Esophagus muscularis mucosa (tissue), 4 donors: ENCODE measurements around the gene ARHGAP21. TPM values are rescaled to one million over a fixed set of nuclear protein-coding genes. Genes with fewer than 3 reads are reported as not detected.
"Not testable (repeated sequence)": the region's sequence is repeated elsewhere in the genome, so short reads cannot be mapped to it uniquely, and the experiment has no call there.

Experiments
- DNase-seq: peaks from one replicate; pipeline ENCODE4 v3.0.0-alpha.2; 2017; ENCODE audit errors: extremely low spot score
- H3K27ac ChIP-seq, 4 donors: fragments of 200-600 bp; sonication (generic); replicated peaks in 1 of 4; 1 replicate in 3 of 4; 2 replicates in 1 of 4; pipeline ENCODE4 v1.5.1; 2016 to 2019; ENCODE audit warnings: mild to moderate bottlenecking in 1 of 4
- H3K27me3 ChIP-seq, 4 donors: fragments of 200-600 bp; sonication (generic); one replicate each; pipeline versions ENCODE4 v1.5.1 to v1.6.0; 2016 to 2019
- H3K36me3 ChIP-seq, 4 donors: fragments of 200-600 bp; sonication (generic); one replicate each; pipeline ENCODE4 v1.5.1; 2016 to 2019
- H3K4me1 ChIP-seq, 4 donors: fragments of 200-600 bp; sonication (generic); one replicate each; pipeline ENCODE4 v1.5.1; 2016 to 2019
- H3K4me3 ChIP-seq, 4 donors: fragments of 200-600 bp; sonication (generic); 1 replicate in 2 of 4; 2 replicates in 2 of 4; pipeline ENCODE4 v1.5.1; 2016 to 2019; ENCODE audit warnings: mild to moderate bottlenecking in 4 of 4, moderate library complexity in 1 of 4
- H3K9me3 ChIP-seq, 4 donors: fragments of 200-600 bp; sonication (generic); 1 replicate in 3 of 4; 2 replicates in 1 of 4; pipeline ENCODE4 v1.5.1; 2016 to 2019
- EP300 ChIP-seq: sonication (generic); formaldehyde crosslinking; IDR thresholded peaks from one replicate; pipeline ENCODE4 v1.6.1; 2017; ENCODE audit warnings: antibody characterized with exemption
- POLR2A ChIP-seq: fragments of 450-650 bp; IDR thresholded peaks from one replicate; pipeline ENCODE4 v1.6.1; 2017; ENCODE audit warnings: antibody characterized with exemption, moderate library complexity, mild to moderate bottlenecking, low read depth
- POLR2AphosphoS5 ChIP-seq, 2 donors: sonication (generic); formaldehyde crosslinking; IDR thresholded peaks; one replicate each; pipeline ENCODE4 v1.6.1; 2017; ENCODE audit warnings: antibody characterized with exemption in 2 of 2
- WGBS: methylation state at CpG from one replicate; pipeline ENCODE4 v1.1.5; 2018; 5-methylcytosine and 5-hydroxymethylcytosine counted together
- intact Hi-C: fragments of 100-400 bp; cut with DNase I; formaldehyde crosslinking; loops from one replicate; pipeline ENCODE4 v1.15.1; 2023
- total RNA-seq, 4 donors: library from RNA; depleted of rRNA; stranded (reverse); fragments of >200 nt; gene quantifications; one replicate each; pipeline versions ENCODE4 v1.1.0 to v1.2.1, GENCODE V29; 2016
- TF ChIP-seq, protein P1 (sequence below), 3 experiments: fragments of 200-600 bp in 2 of 3; fragments of 450-650 bp in 1 of 3; sonication (generic) in 2 of 3; IDR thresholded peaks; one replicate each; pipeline ENCODE4 v1.5.1; 2017 to 2019; ENCODE audit warnings: antibody characterized with exemption in 3 of 3, mild to moderate bottlenecking in 2 of 3, moderate library complexity in 1 of 3

The ARHGAP21 gene
- total RNA-seq, 4 donors from 2014 or later = 52.7 to 65.7 (median 61.1) TPM

DNA sequence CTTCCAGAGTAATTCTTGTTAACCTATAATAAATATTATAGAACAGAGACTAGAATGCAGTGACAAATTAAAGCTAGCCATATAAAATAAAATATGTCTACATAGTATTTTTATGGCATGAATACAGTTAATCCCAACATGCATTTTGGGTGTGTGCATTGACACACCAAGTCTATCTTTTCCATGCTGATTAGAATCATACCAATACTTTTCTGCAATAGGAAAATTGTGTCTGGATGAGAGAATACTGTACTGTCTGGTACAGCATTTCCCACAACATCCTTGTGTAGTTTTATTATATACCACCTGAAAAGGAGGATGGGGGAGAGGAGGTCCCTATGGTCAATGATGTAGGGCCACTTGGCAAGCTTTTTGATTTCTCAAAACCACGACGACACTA, 100.3 kb downstream of the ARHGAP21 start:
- Histone ChIP-seq H3K4me3 (no peak overlapping the region), H3K9me3 (no peaks in the 10 kb centered on the region), H3K27ac (no peak overlapping the region), H3K4me1 (peaks cover 0 to 8% (median 0%) of the 10 kb centered on the region in 4 donors), H3K36me3 (peaks cover 0 to 29% (median 11%) of the 10 kb centered on the region in 4 donors), H3K27me3 (no peaks in the 10 kb centered on the region)
- WGBS = 91% methylated on average over 2 of the region's 2 CpGs
- intact Hi-C loops = no loop called here
- TF ChIP-seq, protein P1, sequence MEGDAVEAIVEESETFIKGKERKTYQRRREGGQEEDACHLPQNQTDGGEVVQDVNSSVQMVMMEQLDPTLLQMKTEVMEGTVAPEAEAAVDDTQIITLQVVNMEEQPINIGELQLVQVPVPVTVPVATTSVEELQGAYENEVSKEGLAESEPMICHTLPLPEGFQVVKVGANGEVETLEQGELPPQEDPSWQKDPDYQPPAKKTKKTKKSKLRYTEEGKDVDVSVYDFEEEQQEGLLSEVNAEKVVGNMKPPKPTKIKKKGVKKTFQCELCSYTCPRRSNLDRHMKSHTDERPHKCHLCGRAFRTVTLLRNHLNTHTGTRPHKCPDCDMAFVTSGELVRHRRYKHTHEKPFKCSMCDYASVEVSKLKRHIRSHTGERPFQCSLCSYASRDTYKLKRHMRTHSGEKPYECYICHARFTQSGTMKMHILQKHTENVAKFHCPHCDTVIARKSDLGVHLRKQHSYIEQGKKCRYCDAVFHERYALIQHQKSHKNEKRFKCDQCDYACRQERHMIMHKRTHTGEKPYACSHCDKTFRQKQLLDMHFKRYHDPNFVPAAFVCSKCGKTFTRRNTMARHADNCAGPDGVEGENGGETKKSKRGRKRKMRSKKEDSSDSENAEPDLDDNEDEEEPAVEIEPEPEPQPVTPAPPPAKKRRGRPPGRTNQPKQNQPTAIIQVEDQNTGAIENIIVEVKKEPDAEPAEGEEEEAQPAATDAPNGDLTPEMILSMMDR (IDR thresholded peaks at IDR 0.05) = no peak
- TF ChIP-seq POLR2A = no peak
- TF ChIP-seq EP300 = no peak
- TF ChIP-seq POLR2AphosphoS5 (IDR thresholded peaks at IDR 0.05) = no peak
- DNase-seq = no peak

DNA sequence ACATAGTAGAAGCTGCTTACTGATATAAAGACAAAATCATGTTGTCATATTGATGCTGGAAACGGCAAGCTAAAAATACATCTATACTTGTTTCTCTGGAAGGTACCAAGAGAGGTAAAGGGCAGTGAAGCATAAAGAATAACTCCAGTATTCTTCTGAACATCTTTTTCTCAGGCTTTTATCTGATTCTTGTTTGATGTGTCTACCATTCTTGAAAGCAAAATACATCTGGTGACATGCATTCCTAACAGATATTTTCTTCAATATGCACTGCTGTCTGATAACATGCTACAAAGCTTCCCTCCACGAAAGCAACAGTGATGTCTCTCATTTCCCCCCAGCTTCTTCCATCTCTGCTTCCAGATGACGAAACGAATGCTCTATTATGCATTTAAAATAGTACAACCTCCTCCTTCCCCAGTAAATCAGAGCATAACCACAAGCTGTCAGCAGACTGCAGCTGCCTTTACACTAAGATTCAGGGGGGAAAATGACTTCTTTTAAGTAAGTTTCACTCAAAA, 100.8 kb downstream of the ARHGAP21 start:
- TF ChIP-seq, protein P1 (IDR thresholded peaks at IDR 0.05) = no peak
- TF ChIP-seq POLR2A (no peak), POLR2AphosphoS5 (IDR thresholded peaks at IDR 0.05) (no peak), EP300 (no peak)
- no peak overlapping the region for H3K27ac ChIP-seq
- H3K36me3 ChIP-seq = peaks cover 0 to 29% (median 11%) of the 10 kb centered on the region in 4 donors
- WGBS = 34% methylated on average over 4 of the region's 4 CpGs
- no peaks in the 10 kb centered on the region for H3K9me3 ChIP-seq
- no peak for DNase-seq
- no peak overlapping the region for H3K4me3 ChIP-seq
- no peaks in the 10 kb centered on the region for H3K27me3 ChIP-seq
- intact Hi-C loops = no loop called here
- peaks cover 0 to 8% (median 0%) of the 10 kb centered on the region in 4 donors for H3K4me1 ChIP-seq

DNA sequence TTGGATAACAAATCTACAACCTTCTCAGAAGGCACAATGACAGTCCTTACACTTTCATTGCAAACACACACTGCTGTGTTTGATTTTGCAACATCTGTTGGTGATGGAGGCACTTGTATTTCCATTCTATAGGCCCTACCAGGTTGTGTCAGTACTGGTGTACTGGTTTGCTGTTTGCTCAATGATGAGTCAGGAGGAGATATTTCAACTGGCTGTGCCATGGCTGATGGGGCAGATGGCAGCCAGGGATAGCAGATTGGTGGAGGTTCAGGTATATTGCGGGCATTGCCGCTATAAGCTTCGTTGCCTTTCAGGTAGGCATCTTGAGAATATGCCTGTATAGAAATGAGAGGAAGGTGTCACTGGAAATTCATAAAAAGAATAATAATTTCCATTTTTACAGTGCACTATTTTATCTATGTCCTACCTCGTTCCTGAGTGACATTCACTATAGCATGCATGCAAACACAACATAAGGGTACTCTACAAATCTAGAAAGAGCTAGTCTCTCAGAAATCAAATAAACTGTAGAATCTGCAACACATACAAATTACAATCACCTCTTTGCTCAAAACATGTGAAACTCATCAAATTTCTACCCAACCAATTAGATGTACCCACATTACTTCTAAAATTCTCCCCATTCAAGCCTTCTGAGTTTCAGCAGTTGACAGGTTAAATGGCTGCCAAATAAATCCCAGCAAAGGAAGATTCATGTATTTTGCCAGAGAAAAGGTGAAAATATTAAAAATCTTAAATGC, 102.5 kb downstream of the ARHGAP21 start:
- H3K27me3 ChIP-seq, H3K9me3 ChIP-seq, DNase-seq, H3K4me1 ChIP-seq, H3K4me3 ChIP-seq, intact Hi-C loops, H3K27ac ChIP-seq: not testable (repeated sequence)
- peaks cover 0 to 25% (median 11%) of the 10 kb centered on the region in 4 donors for H3K36me3 ChIP-seq
- 94% methylated on average over 4 of the region's 4 CpGs for WGBS

DNA sequence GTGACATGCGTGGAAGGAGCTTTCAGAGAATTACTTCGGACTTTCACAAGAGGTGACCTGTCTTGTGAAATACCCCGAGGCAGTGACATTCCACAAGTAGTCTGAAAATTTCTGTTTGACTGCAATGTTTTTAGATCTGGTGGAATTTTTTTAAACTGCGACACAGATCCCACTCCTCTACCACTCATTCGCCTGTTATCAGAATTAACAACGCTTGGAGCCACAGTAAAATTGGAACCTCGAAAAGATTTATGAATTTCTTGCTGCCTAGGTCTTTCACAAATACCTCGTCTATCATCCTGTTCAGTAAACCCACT, 103.7 kb downstream of the ARHGAP21 start:
- not testable (repeated sequence) for H3K9me3 ChIP-seq, H3K27me3 ChIP-seq, H3K27ac ChIP-seq, H3K4me1 ChIP-seq, H3K4me3 ChIP-seq, DNase-seq
- intact Hi-C loops = loop anchor here (5.0 kb wide), 1 partner anchor 457 kb away; no protein-coding TSS in a partner anchor
- peaks cover 0 to 25% (median 11%) of the 10 kb centered on the region in 4 donors for H3K36me3 ChIP-seq
- 86% methylated on average over 8 of the region's 8 CpGs for WGBS

DNA sequence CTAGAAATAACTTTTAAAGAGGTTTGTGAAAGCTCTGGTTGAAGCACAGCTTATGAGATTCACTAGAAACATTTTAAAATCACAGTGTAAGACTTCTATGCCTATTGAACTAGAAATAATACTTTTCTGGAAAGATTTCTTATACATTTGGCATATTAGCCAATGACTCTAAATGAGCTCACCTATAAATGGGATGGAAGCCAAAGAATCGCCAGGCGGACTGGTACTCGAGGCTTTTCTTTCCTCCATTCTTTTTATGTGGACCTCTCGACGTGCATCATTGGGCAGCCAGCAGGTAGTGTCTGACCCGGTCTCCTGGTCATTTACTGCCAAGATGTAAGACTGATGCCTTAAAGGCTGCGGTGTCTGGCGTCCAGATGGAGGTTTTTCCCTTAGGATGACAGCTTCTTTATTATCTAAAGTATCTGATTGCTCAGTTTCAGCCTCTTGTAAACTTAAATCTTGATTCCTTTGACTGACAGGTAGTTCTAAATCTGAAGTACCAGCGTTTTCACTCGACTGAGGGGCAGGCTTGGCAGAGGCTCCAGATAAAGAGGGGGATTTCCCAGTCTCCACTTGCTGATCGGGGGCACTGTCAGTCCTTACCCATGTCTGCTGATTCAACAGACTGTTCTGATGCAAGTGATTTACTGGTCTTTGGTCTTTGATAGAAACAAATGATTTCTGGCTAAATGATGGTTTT, 104.2 kb downstream of the ARHGAP21 start:
- H3K27me3 ChIP-seq, H3K4me1 ChIP-seq, DNase-seq, H3K4me3 ChIP-seq, H3K9me3 ChIP-seq, H3K27ac ChIP-seq: not testable (repeated sequence)
- peaks cover 0 to 25% (median 11%) of the 10 kb centered on the region in 4 donors for H3K36me3 ChIP-seq
- intact Hi-C loops = loop anchor here (5.0 kb wide), 1 partner anchor 458 kb away; no protein-coding TSS in a partner anchor
- 68% methylated on average over 11 of the region's 11 CpGs for WGBS

DNA sequence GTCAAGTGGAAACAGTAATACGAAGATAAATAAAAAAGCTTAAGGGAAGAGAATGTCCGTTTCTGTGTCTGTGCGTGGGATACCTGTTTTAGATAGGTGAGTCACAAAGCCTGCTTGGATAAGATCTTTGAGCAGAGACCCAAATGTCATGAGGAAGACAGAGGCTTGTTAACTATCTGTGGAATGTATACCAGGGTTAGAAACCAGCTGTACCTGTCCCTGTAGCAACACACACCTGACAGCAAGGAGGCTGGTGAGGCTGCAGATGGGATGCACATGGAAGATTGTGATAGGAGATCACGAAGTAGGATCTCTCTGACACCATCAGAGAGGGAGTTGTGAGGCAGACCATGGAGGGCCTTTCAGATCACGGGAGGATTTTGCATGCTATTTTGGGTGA, 105.3 kb downstream of the ARHGAP21 start:
- H3K27me3 ChIP-seq = no peaks in the 10 kb centered on the region
- TF ChIP-seq POLR2AphosphoS5 (IDR thresholded peaks at IDR 0.05) = no peak
- TF ChIP-seq, protein P1 (IDR thresholded peaks at IDR 0.05) = no peak
- TF ChIP-seq EP300 = no peak
- no peak for TF ChIP-seq POLR2A
- no peaks in the 10 kb centered on the region for H3K9me3 ChIP-seq
- H3K36me3 ChIP-seq = peaks cover 0 to 29% (median 11%) of the 10 kb centered on the region in 4 donors
- no peak overlapping the region for H3K27ac ChIP-seq
- peaks cover 0 to 3% (median 0%) of the 10 kb centered on the region in 4 donors for H3K4me1 ChIP-seq
- no peak for DNase-seq
- H3K4me3 ChIP-seq = no peak overlapping the region
- WGBS = 84% methylated on average over 5 of the region's 5 CpGs
- intact Hi-C loops = loop anchor here (5.0 kb wide), 1 partner anchor 459 kb away; no protein-coding TSS in a partner anchor
